Fibroblast of the aortic adventitia (primary cell): ENCODE measurements around the gene ETV6. TPM values are rescaled to one million over a fixed set of nuclear protein-coding genes. Genes with fewer than 3 reads are reported as not detected.

ENCODE experiments used
- DNase-seq: peaks from one replicate; pipeline ENCODE4 v3.0.0-alpha.2; 2010; ENCODE audit warnings: low read depth
- H3K4me3 ChIP-seq: 2 replicates; pipeline ENCODE4 v1.5.1; 2011; ENCODE audit warnings: low read depth, mild to moderate bottlenecking, control low read depth, low read length, moderate library complexity
- CTCF ChIP-seq: IDR thresholded peaks from 2 replicates; pipeline ENCODE4 v1.5.1; 2011; ENCODE audit warnings: mild to moderate bottlenecking, low read length, control low read depth, inconsistent platforms; ENCODE audit not compliant: insufficient read depth
- total RNA-seq: library from RNA; depleted of rRNA; stranded (reverse); fragments of >200 nt; gene quantifications from 2 replicates; pipeline ENCODE4 v1.2.3, GENCODE V29; 2012; ENCODE audit warnings: low replicate concordance

ETV6 gene
- total RNA-seq, 1 donor = 6.1 TPM

- no peak for DNase-seq
Measured at GRCh38 chr12:11916113-11916512, 266.6 kb downstream of the ETV6 start.

GRCh38 chr12:11916771-11917170, 267.3 kb downstream of the ETV6 start:
- no peak for DNase-seq
- TF ChIP-seq CTCF = no peak
- H3K4me3 ChIP-seq = no peak overlapping the region

More at GRCh38 chr12:11916113-11916512, 266.6 kb downstream of the ETV6 start:
- no peak for TF ChIP-seq CTCF
- H3K4me3 ChIP-seq = no peak overlapping the region

GRCh38 chr12:11917501-11917900, 268.0 kb downstream of the ETV6 start:
- DNase-seq = no peak
- H3K4me3 ChIP-seq = no peak overlapping the region
- TF ChIP-seq CTCF = no peak

- no peak for DNase-seq
- H3K4me3 ChIP-seq = no peak overlapping the region
- TF ChIP-seq CTCF = no peak
Measured at GRCh38 chr12:11920231-11920630, 270.8 kb downstream of the ETV6 start.

- DNase-seq = no peak
- no peak for TF ChIP-seq CTCF
- H3K4me3 ChIP-seq = no peak overlapping the region
Measured at GRCh38 chr12:11922361-11922760, 272.9 kb downstream of the ETV6 start.

GRCh38 chr12:11923067-11923466, 273.6 kb downstream of the ETV6 start:
- no peak overlapping the region for H3K4me3 ChIP-seq
- TF ChIP-seq CTCF = no peak
- no peak for DNase-seq

GRCh38 chr12:11927286-11927935, 277.9 kb downstream of the ETV6 start:
- DNase-seq = peak; percentile 39
- TF ChIP-seq CTCF = no peak
- peak overlapping the region; percentile 9 for H3K4me3 ChIP-seq
